Measurements from ENCODE around the gene FHIT. TPM values are rescaled to one million over a fixed set of nuclear protein-coding genes. Genes with fewer than 3 reads are reported as not detected.

Gene FHIT
- total and polyA plus RNA-seq, 10 of the 15 experiments (the other 5 are each of a cell fraction or from before 2014, with no cell fraction given): 4.2 to 14.9 (median 9.4) TPM

DNA sequence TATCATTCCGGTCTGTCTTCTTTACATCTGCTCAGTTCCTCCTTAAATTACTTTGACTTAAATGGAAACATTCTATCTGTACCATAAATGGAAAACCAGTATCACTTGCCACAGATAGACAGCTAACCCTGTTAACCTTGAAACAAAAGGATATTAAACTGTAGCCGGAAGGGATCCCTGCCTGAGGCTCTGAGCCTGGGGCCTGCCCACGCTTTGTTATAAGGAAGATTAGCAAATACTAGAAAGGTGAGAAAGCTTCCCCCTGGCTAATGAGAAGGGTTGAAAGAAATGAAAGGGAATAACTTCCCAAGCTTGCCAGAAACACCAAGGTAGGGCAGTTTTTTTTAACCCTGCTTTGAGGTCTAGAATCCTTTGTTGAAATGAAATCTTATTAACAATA lies 927.6 kb downstream of the FHIT start (continued):
- TF ChIP-seq, protein P1, sequence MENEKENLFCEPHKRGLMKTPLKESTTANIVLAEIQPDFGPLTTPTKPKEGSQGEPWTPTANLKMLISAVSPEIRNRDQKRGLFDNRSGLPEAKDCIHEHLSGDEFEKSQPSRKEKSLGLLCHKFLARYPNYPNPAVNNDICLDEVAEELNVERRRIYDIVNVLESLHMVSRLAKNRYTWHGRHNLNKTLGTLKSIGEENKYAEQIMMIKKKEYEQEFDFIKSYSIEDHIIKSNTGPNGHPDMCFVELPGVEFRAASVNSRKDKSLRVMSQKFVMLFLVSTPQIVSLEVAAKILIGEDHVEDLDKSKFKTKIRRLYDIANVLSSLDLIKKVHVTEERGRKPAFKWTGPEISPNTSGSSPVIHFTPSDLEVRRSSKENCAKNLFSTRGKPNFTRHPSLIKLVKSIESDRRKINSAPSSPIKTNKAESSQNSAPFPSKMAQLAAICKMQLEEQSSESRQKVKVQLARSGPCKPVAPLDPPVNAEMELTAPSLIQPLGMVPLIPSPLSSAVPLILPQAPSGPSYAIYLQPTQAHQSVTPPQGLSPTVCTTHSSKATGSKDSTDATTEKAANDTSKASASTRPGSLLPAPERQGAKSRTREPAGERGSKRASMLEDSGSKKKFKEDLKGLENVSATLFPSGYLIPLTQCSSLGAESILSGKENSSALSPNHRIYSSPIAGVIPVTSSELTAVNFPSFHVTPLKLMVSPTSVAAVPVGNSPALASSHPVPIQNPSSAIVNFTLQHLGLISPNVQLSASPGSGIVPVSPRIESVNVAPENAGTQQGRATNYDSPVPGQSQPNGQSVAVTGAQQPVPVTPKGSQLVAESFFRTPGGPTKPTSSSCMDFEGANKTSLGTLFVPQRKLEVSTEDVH (IDR thresholded peaks at IDR 0.05; ENCODE audit: low read depth, partially characterized antibody): no peak
- TF ChIP-seq ELK1 (IDR thresholded peaks at IDR 0.05; ENCODE audit: low read depth, low read length): no peak
- TF ChIP-seq CBX3 (IDR thresholded peaks at IDR 0.05; ENCODE audit: borderline replicate concordance, low read depth): no peak

GRCh38 chr3:60323180-60323579 lies 928.1 kb downstream of the FHIT start:
- FAIRE-seq (no peak), DNase-seq (ENCODE audit: low read depth, low spot score) (no peak)

More at GRCh38 chr3:60323180-60323579, 928.1 kb downstream of the FHIT start:
- Histone ChIP-seq H3K27me3 (replicated peaks in 1 of 2; ENCODE audit: control insufficient read depth in 2 of 2, insufficient read depth in 2 of 2, low read length in 1 of 2) (no peaks in the 10 kb centered on the region), H3K9me3 (replicated peaks; ENCODE audit: control insufficient read depth, insufficient read depth, low read length) (no peaks in the 10 kb centered on the region), H3K4me1 (ENCODE audit: control insufficient read depth, insufficient read depth, low read length) (no peaks in the 10 kb centered on the region), H3K27ac (ENCODE audit: control insufficient read depth, insufficient read depth) (no peak overlapping the region), H4K20me1 (ENCODE audit: control insufficient read depth, insufficient read depth) (no peaks in the 10 kb centered on the region), H2AFZ (ENCODE audit: control insufficient read depth, low read depth, low read length) (no peak overlapping the region), H3K36me3 (ENCODE audit: control insufficient read depth in 2 of 2, insufficient read depth in 2 of 2, low read length in 1 of 2) (no peaks in the 10 kb centered on the region), H3K9ac (ENCODE audit: control insufficient read depth, insufficient read depth, low read length) (no peak overlapping the region), H3K4me3 (no peak overlapping the region), H3K4me2 (ENCODE audit: control insufficient read depth, insufficient read depth) (no peak overlapping the region), H3K79me2 (ENCODE audit: control insufficient read depth, insufficient read depth, low read length) (no peaks in the 10 kb centered on the region)
- in situ Hi-C loops (cut with MboI) (no loop called here), intact Hi-C loops (cut with micrococcal nuclease; ENCODE audit: unreplicated experiment) (no loop called here)
- no peak for ATAC-seq
- 64% methylated on average over 7 of the region's 7 CpGs for WGBS (ENCODE audit: insufficient coverage, insufficient replicate concordance, low lambda C conversion rate, missing lambda C conversion rate)
- TF ChIP-seq MTA3 (IDR thresholded peaks at IDR 0.05; ENCODE audit: borderline replicate concordance, low read length): no peak
- no peak for TF ChIP-seq REST (IDR thresholded peaks at IDR 0.05; ENCODE audit: low read depth, low read length)
- BruUV-seq (replicated peaks): no TSS peak
- CTCF ChIA-PET: no interaction called here
- SMC1A ChIA-PET (ENCODE audit: uncharacterized antibody, unreplicated experiment): no interaction called here
- RAD21 ChIA-PET (ENCODE audit: unreplicated experiment): no interaction called here
- POLR2A ChIA-PET: no interaction called here
